SK-N-SH (cell line): ENCODE measurements around the gene XPR1.

Source experiments
- CTCF ChIP-seq: fragments of 200-600 bp; sonication (generic); IDR thresholded peaks from 2 replicates; pipeline ENCODE4 v1.6.1; 2017; ENCODE audit warnings: antibody characterized with exemption, mild to moderate bottlenecking, moderate library complexity
- EP300 ChIP-seq, 2 experiments: IDR thresholded peaks; 2 replicates each; pipeline versions ENCODE4 v1.4.0 to v1.6.1; 2012; ENCODE audit warnings: borderline replicate concordance in 1 of 2, low read depth in 1 of 2, low read length in 1 of 2
- EZH2phosphoT487 ChIP-seq: fragments of 200-600 bp; sonication (generic); IDR thresholded peaks from 2 replicates; pipeline ENCODE4 v1.6.1; 2017; ENCODE audit warnings: low read depth, mixed run types, mild to moderate bottlenecking, antibody characterized with exemption, moderate library complexity, borderline replicate concordance
- GABPA ChIP-seq: IDR thresholded peaks from 2 replicates; pipeline ENCODE4 v1.4.0; 2012; ENCODE audit warnings: low read depth, mild to moderate bottlenecking
- MAX ChIP-seq: IDR thresholded peaks from 2 replicates; pipeline ENCODE4 v1.4.0; 2012; ENCODE audit warnings: low read depth
- NFIC ChIP-seq: IDR thresholded peaks from 2 replicates; pipeline ENCODE4 v1.4.0; 2012; ENCODE audit warnings: borderline replicate concordance
- PBX3 ChIP-seq: IDR thresholded peaks from 2 replicates; pipeline ENCODE4; 2012
- POLR2AphosphoS5 ChIP-seq: IDR thresholded peaks from 2 replicates; pipeline ENCODE4 v1.6.1; 2012; ENCODE audit warnings: low read depth, low read length
- RCOR1 ChIP-seq: fragments of 150-350 bp; IDR thresholded peaks from 2 replicates; pipeline ENCODE4 v1.6.1; 2017; ENCODE audit warnings: antibody characterized with exemption, low read length
- SMC3 ChIP-seq: IDR thresholded peaks from 2 replicates; pipeline ENCODE4 v1.6.1; 2012; ENCODE audit warnings: low read depth, low read length, improper control_type of control experiment
- TAF1 ChIP-seq: IDR thresholded peaks from 2 replicates; pipeline ENCODE4 v1.6.1; 2012; ENCODE audit warnings: low read depth, mild to moderate bottlenecking, low read length, moderate library complexity, borderline replicate concordance
- YY1 ChIP-seq: IDR thresholded peaks from 2 replicates; pipeline ENCODE4 v1.4.0; 2012; ENCODE audit warnings: low read depth, mild to moderate bottlenecking
- ZBTB33 ChIP-seq: IDR thresholded peaks from 2 replicates; pipeline ENCODE4 v1.4.0; 2012; ENCODE audit warnings: low read depth, borderline replicate concordance
- TF ChIP-seq, protein P1 (sequence below): IDR thresholded peaks from 2 replicates; pipeline ENCODE4 v1.4.0; 2012; ENCODE audit warnings: low read depth, borderline replicate concordance

DNA sequence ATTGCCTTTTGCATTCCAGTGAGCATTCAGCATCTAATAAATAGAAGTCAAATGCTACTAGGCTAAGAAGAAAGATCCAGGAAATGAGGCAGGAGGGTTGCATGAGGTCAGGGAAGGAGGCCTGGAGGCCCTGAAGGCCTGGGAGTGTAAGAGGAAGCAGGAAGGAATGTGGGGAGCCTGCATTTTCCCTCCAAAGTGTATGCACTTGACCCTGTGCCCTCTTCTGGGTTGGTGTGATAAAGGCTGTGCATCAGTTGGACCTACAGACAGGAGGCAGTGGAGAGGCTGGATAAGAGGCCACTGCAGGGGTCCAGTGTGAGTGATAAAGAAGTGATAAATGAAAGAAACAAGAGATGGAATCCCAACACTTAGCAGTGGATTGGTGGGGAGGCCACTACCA lies 301.3 kb downstream of the XPR1 start:
- TF ChIP-seq CTCF = no peak
- no peak for TF ChIP-seq SMC3
- TF ChIP-seq ZBTB33 = no peak
- no peak for TF ChIP-seq YY1
- TF ChIP-seq TAF1 = no peak
- no peak for TF ChIP-seq EZH2phosphoT487
- TF ChIP-seq RCOR1 = no peak
- TF ChIP-seq POLR2AphosphoS5 = no peak
- TF ChIP-seq EP300 (IDR thresholded peaks at IDR 0.05; ENCODE audit: borderline replicate concordance in 1 of 2, low read depth in 1 of 2, low read length in 1 of 2) = no peak
- TF ChIP-seq GABPA = no peak
- no peak for TF ChIP-seq MAX
- no peak for TF ChIP-seq NFIC
- TF ChIP-seq PBX3 = no peak
- TF ChIP-seq, protein P1, sequence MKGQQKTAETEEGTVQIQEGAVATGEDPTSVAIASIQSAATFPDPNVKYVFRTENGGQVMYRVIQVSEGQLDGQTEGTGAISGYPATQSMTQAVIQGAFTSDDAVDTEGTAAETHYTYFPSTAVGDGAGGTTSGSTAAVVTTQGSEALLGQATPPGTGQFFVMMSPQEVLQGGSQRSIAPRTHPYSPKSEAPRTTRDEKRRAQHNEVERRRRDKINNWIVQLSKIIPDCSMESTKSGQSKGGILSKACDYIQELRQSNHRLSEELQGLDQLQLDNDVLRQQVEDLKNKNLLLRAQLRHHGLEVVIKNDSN = no peak
